Measurements from ENCODE around the gene BTBD9. TPM values are rescaled to one million over a fixed set of nuclear protein-coding genes. Genes with fewer than 3 reads are reported as not detected.

BTBD9 gene
- total and polyA plus RNA-seq, 2 experiments from 2014 or later: 10.0 to 13.7 TPM

GRCh38 chr6:38487423-38487822 lies 152.3 kb downstream of the BTBD9 start:
- in situ Hi-C loops (cut with MboI): loop anchor here (25.0 kb wide), 2 partner anchors 450 to 775 kb away; no protein-coding TSS in a partner anchor
- H3K9me3 ChIP-seq (ENCODE audit: low read depth): no peaks in the 10 kb centered on the region
- TF ChIP-seq EZH2phosphoT487 (IDR thresholded peaks at IDR 0.05; ENCODE audit: insufficient read depth, low read depth) (no peak), EZH2 (IDR thresholded peaks at IDR 0.05; ENCODE audit: insufficient read depth, poor library complexity, severe bottlenecking) (no peak)
- H3K9me2 ChIP-seq (ENCODE audit: insufficient read depth): no peaks in the 10 kb centered on the region
- 91% methylated on average over 7 of the region's 7 CpGs for WGBS, 2 experiments (ENCODE audit: low coverage in 1 of 2, low lambda C conversion rate in 2 of 2, missing lambda C conversion rate in 2 of 2)
- no peaks in the 10 kb centered on the region for H3K4me1 ChIP-seq (ENCODE audit: insufficient read depth)
- no peak overlapping the region for H3K4me2 ChIP-seq (ENCODE audit: unreplicated experiment)
- H3K27me3 ChIP-seq (replicated peaks; ENCODE audit: insufficient read depth): no peaks in the 10 kb centered on the region
- H3K4me3 ChIP-seq: no peak overlapping the region
- H2AFZ ChIP-seq: no peak overlapping the region
- no peaks in the 10 kb centered on the region for H3F3A ChIP-seq (ENCODE audit: insufficient read depth)
- H3K9ac ChIP-seq: no peak overlapping the region
- H4K20me1 ChIP-seq (ENCODE audit: insufficient read depth): no peaks in the 10 kb centered on the region
- no peak for DNase-seq
- no peaks in the 10 kb centered on the region for H3K79me2 ChIP-seq (ENCODE audit: insufficient read depth)
- no peak overlapping the region for H3K27ac ChIP-seq
- no peaks in the 10 kb centered on the region for H3K36me3 ChIP-seq (ENCODE audit: low read depth)

- Histone ChIP-seq H3F3A (ENCODE audit: insufficient read depth) (no peaks in the 10 kb centered on the region), H3K4me1 (ENCODE audit: insufficient read depth) (no peaks in the 10 kb centered on the region), H3K4me3 (no peak overlapping the region), H3K27me3 (replicated peaks; ENCODE audit: insufficient read depth) (no peaks in the 10 kb centered on the region), H3K79me2 (ENCODE audit: insufficient read depth) (no peaks in the 10 kb centered on the region), H3K4me2 (ENCODE audit: unreplicated experiment) (no peak overlapping the region), H3K27ac (no peak overlapping the region), H3K36me3 (ENCODE audit: low read depth) (no peaks in the 10 kb centered on the region), H3K9me2 (ENCODE audit: insufficient read depth) (no peaks in the 10 kb centered on the region), H3K9me3 (ENCODE audit: low read depth) (no peaks in the 10 kb centered on the region), H2AFZ (no peak overlapping the region), H4K20me1 (ENCODE audit: insufficient read depth) (no peaks in the 10 kb centered on the region), H3K9ac (no peak overlapping the region)
- in situ Hi-C loops (cut with MboI): loop anchor here (25.0 kb wide), 2 partner anchors 448 to 773 kb away; no protein-coding TSS in a partner anchor
- TF ChIP-seq EZH2 (IDR thresholded peaks at IDR 0.05; ENCODE audit: insufficient read depth, poor library complexity, severe bottlenecking) (no peak), EZH2phosphoT487 (IDR thresholded peaks at IDR 0.05; ENCODE audit: insufficient read depth, low read depth) (no peak)
- 76 to 87% methylated on average over 1 of the region's 1 CpG for WGBS, 2 experiments (ENCODE audit: low coverage in 1 of 2, low lambda C conversion rate in 2 of 2, missing lambda C conversion rate in 2 of 2)
- DNase-seq: no peak
Observed at GRCh38 chr6:38485488-38485887, 154.2 kb downstream of the BTBD9 start.

GRCh38 chr6:38484656-38485055 lies 155.1 kb downstream of the BTBD9 start:
- Histone ChIP-seq H3K4me2 (ENCODE audit: unreplicated experiment) (no peak overlapping the region), H3K9me2 (ENCODE audit: insufficient read depth) (no peaks in the 10 kb centered on the region), H3K4me3 (no peak overlapping the region), H3K9me3 (ENCODE audit: low read depth) (no peaks in the 10 kb centered on the region), H3F3A (ENCODE audit: insufficient read depth) (no peaks in the 10 kb centered on the region), H2AFZ (no peak overlapping the region), H3K4me1 (ENCODE audit: insufficient read depth) (no peaks in the 10 kb centered on the region), H3K79me2 (ENCODE audit: insufficient read depth) (no peaks in the 10 kb centered on the region), H4K20me1 (ENCODE audit: insufficient read depth) (no peaks in the 10 kb centered on the region), H3K36me3 (ENCODE audit: low read depth) (no peaks in the 10 kb centered on the region), H3K27ac (no peak overlapping the region), H3K27me3 (replicated peaks; ENCODE audit: insufficient read depth) (no peaks in the 10 kb centered on the region), H3K9ac (no peak overlapping the region)
- in situ Hi-C loops (cut with MboI): loop anchor here (25.0 kb wide), 2 partner anchors 447 to 772 kb away; no protein-coding TSS in a partner anchor
- 82 to 85% methylated on average over 3 of the region's 3 CpGs for WGBS, 2 experiments (ENCODE audit: low coverage in 1 of 2, low lambda C conversion rate in 2 of 2, missing lambda C conversion rate in 2 of 2)
- no peak for DNase-seq
- TF ChIP-seq EZH2 (IDR thresholded peaks at IDR 0.05; ENCODE audit: insufficient read depth, poor library complexity, severe bottlenecking): no peak
- no peak for TF ChIP-seq EZH2phosphoT487 (IDR thresholded peaks at IDR 0.05; ENCODE audit: insufficient read depth, low read depth)

GRCh38 chr6:38483526-38483925 lies 156.2 kb downstream of the BTBD9 start:
- DNase-seq: no peak
- no peaks in the 10 kb centered on the region for H3F3A ChIP-seq (ENCODE audit: insufficient read depth)
- no peaks in the 10 kb centered on the region for H3K4me1 ChIP-seq (ENCODE audit: insufficient read depth)
- no peak for TF ChIP-seq EZH2phosphoT487 (IDR thresholded peaks at IDR 0.05; ENCODE audit: insufficient read depth, low read depth)
- no peak for TF ChIP-seq EZH2 (IDR thresholded peaks at IDR 0.05; ENCODE audit: insufficient read depth, poor library complexity, severe bottlenecking)
- no peak overlapping the region for H3K4me2 ChIP-seq (ENCODE audit: unreplicated experiment)
- H3K4me3 ChIP-seq: no peak overlapping the region
- H3K36me3 ChIP-seq (ENCODE audit: low read depth): no peaks in the 10 kb centered on the region
- H3K9me3 ChIP-seq (ENCODE audit: low read depth): no peaks in the 10 kb centered on the region
- no peak overlapping the region for H3K9ac ChIP-seq
- H3K79me2 ChIP-seq (ENCODE audit: insufficient read depth): no peaks in the 10 kb centered on the region
- no peak overlapping the region for H2AFZ ChIP-seq
- H4K20me1 ChIP-seq (ENCODE audit: insufficient read depth): no peaks in the 10 kb centered on the region
- in situ Hi-C loops (cut with MboI): loop anchor here (25.0 kb wide), 2 partner anchors 446 to 771 kb away; no protein-coding TSS in a partner anchor
- no peaks in the 10 kb centered on the region for H3K27me3 ChIP-seq (replicated peaks; ENCODE audit: insufficient read depth)
- WGBS, 2 experiments (ENCODE audit: low coverage in 1 of 2, low lambda C conversion rate in 2 of 2, missing lambda C conversion rate in 2 of 2): 77 to 91% methylated on average over 2 of the region's 2 CpGs
- no peaks in the 10 kb centered on the region for H3K9me2 ChIP-seq (ENCODE audit: insufficient read depth)
- H3K27ac ChIP-seq: no peak overlapping the region

All from GM23248 (cell line).